OCI-LY7 (cell line): ENCODE results near the gene GJB6. TPM values are rescaled to one million over a fixed set of nuclear protein-coding genes. Genes with fewer than 3 reads are reported as not detected.

ENCODE experiments used
- BruUV-seq: library from RNA; stranded (reverse); fragments of 400-500 nt; replicated peaks from 2 replicates; lab custom pipeline; 2021; lab: Mats Ljungman, UMichigan
- CTCF ChIA-PET: fragments of 300-600 bp; sonication (Branson Sonifier 250); formaldehyde crosslinking; loops from one replicate; lab custom pipeline; 2022; ENCODE audit warnings: antibody characterized with exemption; ENCODE audit not compliant: unreplicated experiment; lab: Charles Lee
- POLR2A ChIA-PET: fragments of 300-600 bp; sonication (Branson Sonifier 250); formaldehyde crosslinking; loops from one replicate; lab custom pipeline; 2022; ENCODE audit warnings: antibody characterized with exemption; lab: Charles Lee
- DNase-seq: peaks from one replicate; pipeline ENCODE4 v3.0.0-alpha.2; 2015; ENCODE audit warnings: low spot score
- H2AFZ ChIP-seq: fragments of 200-600 bp; sonication (generic), shearing (Covaris generic); 2 replicates; pipeline ENCODE4 v1.6.1; 2014; ENCODE audit warnings: mild to moderate bottlenecking, antibody characterized with exemption, low read length, moderate library complexity
- H3K27ac ChIP-seq: fragments of 200-600 bp; sonication (generic); 2 replicates; pipeline ENCODE4 v1.5.1; 2014; ENCODE audit warnings: mixed run types, low read depth, mild to moderate bottlenecking, moderate library complexity, low read length, inconsistent platforms; ENCODE audit not compliant: poor library complexity, severe bottlenecking
- H3K36me3 ChIP-seq: fragments of 200-600 bp; sonication (generic); 2 replicates; pipeline ENCODE4 v1.6.1; 2014; ENCODE audit warnings: mild to moderate bottlenecking, antibody characterized with exemption, low read length, moderate library complexity, mixed read lengths; ENCODE audit not compliant: insufficient read depth
- H3K4me1 ChIP-seq: fragments of 200-600 bp; sonication (generic); 2 replicates; pipeline ENCODE4 v1.5.1; 2014; ENCODE audit warnings: mild to moderate bottlenecking, low read length; ENCODE audit not compliant: insufficient read depth, poor library complexity, severe bottlenecking
- H3K4me2 ChIP-seq: fragments of 200-600 bp; sonication (generic); 2 replicates; pipeline ENCODE4 v1.6.1; 2014; ENCODE audit warnings: mild to moderate bottlenecking, low read length
- H3K4me3 ChIP-seq: fragments of 200-600 bp; sonication (generic); 2 replicates; pipeline ENCODE4 v1.5.1; 2014; ENCODE audit warnings: mild to moderate bottlenecking, low read depth, low read length; ENCODE audit not compliant: poor library complexity, severe bottlenecking
- H3K79me2 ChIP-seq: fragments of 200-600 bp; sonication (generic); 2 replicates; pipeline ENCODE4 v1.6.1; 2016; ENCODE audit warnings: low read depth, mild to moderate bottlenecking, low read length, moderate library complexity, mixed read lengths; ENCODE audit not compliant: insufficient read depth
- H3K9me2 ChIP-seq: fragments of 200-600 bp; sonication (generic); 2 replicates; pipeline ENCODE4 v1.6.1; 2016; ENCODE audit warnings: mild to moderate bottlenecking, low read length, mixed read lengths; ENCODE audit not compliant: insufficient read depth
- H3K9me3 ChIP-seq: fragments of 200-600 bp; sonication (generic); 2 replicates; pipeline ENCODE4 v1.6.1; 2014; ENCODE audit warnings: mild to moderate bottlenecking, mixed run types, low read length, mixed read lengths
- H4K20me1 ChIP-seq: fragments of 200-600 bp; sonication (generic); 2 replicates; pipeline ENCODE4 v1.6.1; 2014; ENCODE audit warnings: mild to moderate bottlenecking, antibody characterized with exemption, low read length, moderate library complexity, mixed read lengths; ENCODE audit not compliant: insufficient read depth
- CTCF ChIP-seq: fragments of 200-600 bp; sonication (generic); conservative IDR thresholded peaks from 2 replicates; pipeline ENCODE4 v1.5.1; 2014; ENCODE audit warnings: mild to moderate bottlenecking, antibody characterized with exemption, low read length, moderate library complexity, mixed read lengths
- EZH2phosphoT487 ChIP-seq: fragments of 200-600 bp; sonication (generic); IDR thresholded peaks from 2 replicates; pipeline ENCODE4 v1.6.1; 2018; ENCODE audit warnings: low read depth, borderline replicate concordance, mild to moderate bottlenecking, mixed run types, antibody characterized with exemption, low read length, moderate library complexity, mixed read lengths
- intact Hi-C: fragments of 100-400 bp; cut with micrococcal nuclease; formaldehyde crosslinking; loops from one replicate; pipeline ENCODE4 v1.10.0; 2022; ENCODE audit not compliant: unreplicated experiment
- total RNA-seq, 2 experiments: library from RNA; depleted of rRNA in 1 of 2; stranded (reverse); fragments of >200 nt in 1 of 2; shearing (Covaris generic) in 1 of 2; gene quantifications; 2 replicates each; pipeline ENCODE4 v1.2.3, GENCODE V29; 2014 to 2022

The GJB6 gene
- total RNA-seq, 2 experiments from 2014 or later: not detected

DNA sequence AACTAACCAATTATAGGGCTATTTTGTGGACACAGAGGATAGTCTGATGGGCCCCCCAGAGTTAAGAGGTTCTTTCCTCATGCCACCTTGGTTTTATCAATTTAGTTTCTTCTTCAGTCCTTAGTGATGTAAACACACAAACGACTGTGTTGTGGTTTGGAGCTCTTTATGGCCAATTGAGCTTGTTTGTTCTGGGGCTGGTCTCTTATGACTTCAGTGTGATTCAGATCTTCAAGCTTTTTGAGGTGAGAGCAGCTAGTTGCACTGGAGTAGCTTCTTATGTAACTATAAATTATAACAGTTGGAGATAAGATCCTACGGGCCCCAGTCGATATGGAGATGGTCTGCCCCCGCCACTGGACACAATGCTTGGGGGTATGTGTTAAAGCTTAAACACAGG is 22.0 kb upstream of the GJB6 start:
- DNase-seq: no peak
- POLR2A ChIA-PET: interaction anchor here (0.8 kb wide), 1 partner anchor 9 kb away, joined by 3 read pairs; no protein-coding TSS in a partner anchor
- intact Hi-C loops: no loop called here
- no peak overlapping the region for H2AFZ ChIP-seq
- no peaks in the 10 kb centered on the region for H3K4me1 ChIP-seq
- no peaks in the 10 kb centered on the region for H3K9me2 ChIP-seq
- TF ChIP-seq EZH2phosphoT487 (no peak), CTCF (no peak)
- no peak overlapping the region for H3K27ac ChIP-seq
- H3K79me2 ChIP-seq: no peaks in the 10 kb centered on the region
- H3K4me2 ChIP-seq: no peak overlapping the region
- H3K36me3 ChIP-seq: no peaks in the 10 kb centered on the region
- no TSS peak for BruUV-seq
- no peaks in the 10 kb centered on the region for H4K20me1 ChIP-seq
- H3K9me3 ChIP-seq: no peaks in the 10 kb centered on the region
- no peak overlapping the region for H3K4me3 ChIP-seq
- CTCF ChIA-PET: no interaction called here

GRCh38 chr13:20249913-20250312 is 17.8 kb upstream of the GJB6 start:
- CTCF ChIA-PET: interaction anchor here (0.6 kb wide), 1 partner anchor 244 kb away, joined by 3 read pairs; no protein-coding TSS in a partner anchor
- no peaks in the 10 kb centered on the region for H3K36me3 ChIP-seq
- POLR2A ChIA-PET: interaction anchor here (0.7 kb wide), 1 partner anchor 301 kb away, joined by 3 read pairs; no protein-coding TSS in a partner anchor

More at GRCh38 chr13:20249913-20250312, 17.8 kb upstream of the GJB6 start:
- H3K4me1 ChIP-seq: no peaks in the 10 kb centered on the region
- no TSS peak for BruUV-seq
- intact Hi-C loops: no loop called here
- H3K9me3 ChIP-seq: no peaks in the 10 kb centered on the region
- H3K79me2 ChIP-seq: no peaks in the 10 kb centered on the region
- no peak overlapping the region for H2AFZ ChIP-seq
- no peak for DNase-seq
- H4K20me1 ChIP-seq: no peaks in the 10 kb centered on the region
- H3K27ac ChIP-seq: no peak overlapping the region
- H3K4me3 ChIP-seq: no peak overlapping the region
- H3K9me2 ChIP-seq: no peaks in the 10 kb centered on the region
- no peak overlapping the region for H3K4me2 ChIP-seq
- TF ChIP-seq CTCF (no peak), EZH2phosphoT487 (no peak)
